ENCODE results near the gene ZNF260.
A peak's percentile ranks its signal among the peaks of the same experiment; 100 is the strongest.
"Not testable (repeated sequence)": the region's sequence is repeated elsewhere in the genome, so short reads cannot be mapped to it uniquely, and the experiment has no call there.

The ZNF260 gene

GRCh38 chr19:36528194-36528920, at the start of gene ZNF260:
TSS of gene ZNF260 (minus strand) at chr19:36528271. CDS start at chr19:36515238, 13,033 bp downstream.
- DNase-seq, result peak; percentile 97

GRCh38 chr19:36577271-36577996, 49.4 kb upstream of the ZNF260 start:
- no peak for DNase-seq

- no peak for DNase-seq
These were observed 46.7 kb upstream of the ZNF260 start for GRCh38 chr19:36574741-36575140.

GRCh38 chr19:36573895-36574720, 46.0 kb upstream of the ZNF260 start:
- DNase-seq, result no peak

GRCh38 chr19:36573020-36573894, 45.2 kb upstream of the ZNF260 start, which contains the start of gene ZNF529:
TSS of gene ZNF529 (minus strand) at chr19:36573292. CDS start at chr19:36572346, 946 bp downstream.
- DNase-seq, result peak; percentile 94

GRCh38 chr19:36572593-36573019, 44.5 kb upstream of the ZNF260 start:
- DNase-seq, result no peak

- DNase-seq, result no peak
These were observed 36.3 kb upstream of the ZNF260 start for GRCh38 chr19:36564391-36564790.

- no peak for DNase-seq
These were observed 19.1 kb upstream of the ZNF260 start for GRCh38 chr19:36547001-36547732.

- no peak for DNase-seq
These were observed 949 bp upstream of the ZNF260 start for GRCh38 chr19:36528921-36529518.

GRCh38 chr19:36527873-36528193, 238 bp downstream of the ZNF260 start:
- no peak for DNase-seq

- no peak for DNase-seq
These were observed 730 bp downstream of the ZNF260 start for GRCh38 chr19:36527341-36527740.

GRCh38 chr19:36526581-36526980, 1.5 kb downstream of the ZNF260 start:
- no peak for DNase-seq

GRCh38 chr19:36524617-36525016, 3.5 kb downstream of the ZNF260 start:
- DNase-seq, result no peak

- DNase-seq, result no peak
These were observed 14.0 kb downstream of the ZNF260 start for GRCh38 chr19:36514012-36514612.

- DNase-seq, result no peak
These were observed 19.7 kb downstream of the ZNF260 start for GRCh38 chr19:36508325-36508724.

GRCh38 chr19:36501973-36502372, 26.1 kb downstream of the ZNF260 start:
- no peak for DNase-seq

- no peak for DNase-seq
These were observed 31.1 kb downstream of the ZNF260 start for GRCh38 chr19:36497001-36497400.

GRCh38 chr19:36492689-36493453, 35.2 kb downstream of the ZNF260 start:
- DNase-seq, result peak; percentile 66

GRCh38 chr19:36490846-36491245, 37.2 kb downstream of the ZNF260 start:
- not testable (repeated sequence) for DNase-seq

- peak; percentile 99 for DNase-seq
These were observed 38.1 kb downstream of the ZNF260 start for GRCh38 chr19:36489920-36490415.

Data from NCI-H526 treated with DMSO at 0.1 percent for 48 hours (cell line).